Activated T-helper 1 cell treated with Interleukin-2 at 50 U/mL for 16 hours (primary cell): ENCODE results near the gene HK3.

Source experiments
- DNase-seq: peaks from one replicate; pipeline ENCODE4 v3.0.0-alpha.2; 2020; ENCODE audit warnings: low read depth

HK3 gene

GRCh38 chr5:176848651-176849050, 50.5 kb downstream of the HK3 start:
- no peak for DNase-seq

- no peak for DNase-seq
Measured at GRCh38 chr5:176847726-176848290, 51.3 kb downstream of the HK3 start.

GRCh38 chr5:176847148-176847547, 52.0 kb downstream of the HK3 start:
- DNase-seq: no peak

GRCh38 chr5:176846335-176847140, 52.6 kb downstream of the HK3 start:
- no peak for DNase-seq

- no peak for DNase-seq
Measured at GRCh38 chr5:176845392-176845713, 53.8 kb downstream of the HK3 start.

GRCh38 chr5:176844706-176845391, 54.3 kb downstream of the HK3 start:
- no peak for DNase-seq

- no peak for DNase-seq
Measured at GRCh38 chr5:176844281-176844680, 54.9 kb downstream of the HK3 start.

GRCh38 chr5:176843673-176844072, 55.5 kb downstream of the HK3 start:
- no peak for DNase-seq

- DNase-seq: peak; percentile 32
Measured at GRCh38 chr5:176837707-176838115, 61.4 kb downstream of the HK3 start.

GRCh38 chr5:176836811-176837706, 62.1 kb downstream of the HK3 start:
- DNase-seq: no peak

GRCh38 chr5:176835918-176836317, 63.2 kb downstream of the HK3 start:
- DNase-seq: no peak

- DNase-seq: no peak
Measured at GRCh38 chr5:176833286-176833685, 65.9 kb downstream of the HK3 start.

GRCh38 chr5:176832162-176832561, 67.0 kb downstream of the HK3 start:
- no peak for DNase-seq

- no peak for DNase-seq
Measured at GRCh38 chr5:176831425-176831824, 67.7 kb downstream of the HK3 start.

GRCh38 chr5:176830995-176831423, 68.1 kb downstream of the HK3 start:
- no peak for DNase-seq
